Liver (tissue), 9 donors: ENCODE measurements around the gene SLC4A11. TPM values are rescaled to one million over a fixed set of nuclear protein-coding genes. Genes with fewer than 3 reads are reported as not detected.

Experiments
- DNase-seq: peaks from one replicate; pipeline ENCODE4 v3.0.0-alpha.2; 2017; ENCODE audit warnings: low spot score
- H3K27ac ChIP-seq, 2 donors: one replicate each; pipeline ENCODE4 v1.7.0; 2013; ENCODE audit warnings: inconsistent platforms in 2 of 2, low read length in 2 of 2, control low read depth in 1 of 2, low read depth in 1 of 2, mild to moderate bottlenecking in 1 of 2
- H3K27me3 ChIP-seq, 4 donors: one replicate each; pipeline versions ENCODE4 v1.6.1 to v1.7.0; 2013; ENCODE audit warnings: low read length in 3 of 4, inconsistent platforms in 1 of 4, mild to moderate bottlenecking in 1 of 4, moderate library complexity in 1 of 4; ENCODE audit not compliant: control insufficient read depth in 4 of 4, insufficient read depth in 4 of 4
- H3K36me3 ChIP-seq, 4 donors: one replicate each; pipeline versions ENCODE4 v1.6.1 to v1.7.0; 2013; ENCODE audit warnings: low read length in 3 of 4, mild to moderate bottlenecking in 3 of 4, low read depth in 1 of 4, moderate library complexity in 1 of 4; ENCODE audit not compliant: control insufficient read depth in 4 of 4, insufficient read depth in 3 of 4
- H3K4me1 ChIP-seq, 4 donors: one replicate each; pipeline versions ENCODE4 v1.6.1 to v1.7.0; 2013; ENCODE audit warnings: low read length in 3 of 4, mild to moderate bottlenecking in 3 of 4, moderate library complexity in 1 of 4; ENCODE audit not compliant: control insufficient read depth in 4 of 4, insufficient read depth in 4 of 4
- H3K4me3 ChIP-seq, 3 donors: one replicate each; pipeline versions ENCODE4 v1.6.1 to v1.7.0; 2013; ENCODE audit warnings: low read length in 3 of 3, control low read depth in 1 of 3, low read depth in 1 of 3, mild to moderate bottlenecking in 1 of 3
- H3K9ac ChIP-seq, 2 donors: one replicate each; pipeline ENCODE4 v1.7.0; 2013; ENCODE audit warnings: low read length in 2 of 2, mild to moderate bottlenecking in 2 of 2, moderate library complexity in 2 of 2, control low read depth in 1 of 2, low read depth in 1 of 2
- H3K9me3 ChIP-seq, 4 donors: one replicate each; pipeline versions ENCODE4 v1.6.1 to v1.7.0; 2013; ENCODE audit warnings: low read length in 3 of 4; ENCODE audit not compliant: control insufficient read depth in 4 of 4
- ATF3 ChIP-seq: IDR thresholded peaks from 2 replicates; pipeline ENCODE4 v1.6.1; 2016; ENCODE audit warnings: antibody characterized with exemption
- CTCF ChIP-seq: fragments of 150-350 bp; IDR thresholded peaks from 2 replicates; pipeline ENCODE4 v1.5.1; 2017; ENCODE audit warnings: improper control_type of control experiment, low read depth, low read length; ENCODE audit not compliant: missing input control
- EGR1 ChIP-seq, 2 donors: IDR thresholded peaks; 2 replicates each; pipeline ENCODE4 v1.6.1; 2016 to 2018; ENCODE audit warnings: antibody characterized with exemption in 2 of 2, low read depth in 2 of 2
- FOXA1 ChIP-seq: IDR thresholded peaks from 2 replicates; pipeline ENCODE4 v1.6.1; 2016; ENCODE audit warnings: antibody characterized with exemption
- FOXA2 ChIP-seq: IDR thresholded peaks from 2 replicates; pipeline ENCODE4 v1.6.1; 2016; ENCODE audit warnings: antibody characterized with exemption
- GABPA ChIP-seq, 2 donors: IDR thresholded peaks in 1 of 2; conservative IDR thresholded peaks in 1 of 2; 2 replicates each; pipeline ENCODE4 v1.6.1; 2016; ENCODE audit warnings: antibody characterized with exemption in 2 of 2, mild to moderate bottlenecking in 1 of 2, moderate library complexity in 1 of 2
- HNF4A ChIP-seq, 2 donors: conservative IDR thresholded peaks; 2 replicates each; pipeline ENCODE4 v1.6.1; 2016; ENCODE audit warnings: antibody characterized with exemption in 2 of 2, mild to moderate bottlenecking in 2 of 2
- HNF4G ChIP-seq: IDR thresholded peaks from 2 replicates; pipeline ENCODE4 v1.6.1; 2016; ENCODE audit warnings: antibody characterized with exemption
- JUND ChIP-seq, 2 donors: IDR thresholded peaks; 2 replicates each; pipeline ENCODE4 v1.6.1; 2016; ENCODE audit warnings: antibody characterized with exemption in 2 of 2
- MAX ChIP-seq: IDR thresholded peaks from 2 replicates; pipeline ENCODE4 v1.6.1; 2016; ENCODE audit warnings: antibody characterized with exemption
- NR2F2 ChIP-seq: IDR thresholded peaks from 2 replicates; pipeline ENCODE4 v1.6.1; 2016; ENCODE audit warnings: antibody characterized with exemption
- RAD21 ChIP-seq, 2 donors: IDR thresholded peaks; 2 replicates each; pipeline ENCODE4 v1.6.1; 2016; ENCODE audit warnings: antibody characterized with exemption in 2 of 2, mild to moderate bottlenecking in 2 of 2
- REST ChIP-seq: IDR thresholded peaks from 2 replicates; pipeline ENCODE4 v1.6.1; 2016; ENCODE audit warnings: antibody characterized with exemption, mild to moderate bottlenecking
- RXRA ChIP-seq, 2 donors: IDR thresholded peaks; 2 replicates each; pipeline ENCODE4 v1.6.1; 2017 to 2018; ENCODE audit warnings: antibody characterized with exemption in 2 of 2, mild to moderate bottlenecking in 1 of 2
- SP1 ChIP-seq: IDR thresholded peaks from 2 replicates; pipeline ENCODE4 v1.6.1; 2018; ENCODE audit warnings: antibody characterized with exemption, mild to moderate bottlenecking
- TAF1 ChIP-seq: conservative IDR thresholded peaks from 2 replicates; pipeline ENCODE4 v1.6.1; 2016; ENCODE audit warnings: antibody characterized with exemption, mild to moderate bottlenecking
- YY1 ChIP-seq: IDR thresholded peaks from 2 replicates; pipeline ENCODE4 v1.6.1; 2016; ENCODE audit warnings: antibody characterized with exemption, mild to moderate bottlenecking
- ZBTB33 ChIP-seq: IDR thresholded peaks from 2 replicates; pipeline ENCODE4 v1.6.1; 2016; ENCODE audit warnings: antibody characterized with exemption
- WGBS: extraction: QIAGEN DNeasy Blood & Tissue Kit; methylation state at CpG from one replicate; pipeline ENCODE4 v1.1.7; 2013; 5-methylcytosine and 5-hydroxymethylcytosine counted together
- polyA plus RNA-seq, 2 donors: library from polyadenylated mRNA; stranded (reverse) in 1 of 2; unstranded in 1 of 2; fragments of 200-250 nt in 1 of 2; fragments of >200 nt in 1 of 2; fragmentation: Nextera tagmentation in 1 of 2; extraction: Ambion mirVana in 1 of 2; gene quantifications; one replicate each; pipeline versions ENCODE4 v1.2.1 to v1.2.3, GENCODE V29; 2013 to 2015
- total RNA-seq, 2 donors: library from RNA; depleted of rRNA; stranded (reverse); fragments of >200 nt; gene quantifications; one replicate each; pipeline ENCODE4 v1.2.3, GENCODE V29; 2014
- donor health status: healthy.
- donor health status: healthy.
- donor health status: healthy.
- donor health status: healthy.
- donor health status: healthy.

Gene SLC4A11
- total and polyA plus RNA-seq, 4 donors: under 0.01 to 0.13 (median 0.06) TPM

GRCh38 chr20:3213226-3213625, 25.8 kb downstream of the SLC4A11 start:
- no peak for DNase-seq
- peaks cover 4 to 17% (median 13%) of the 10 kb centered on the region in 4 donors for H3K4me1 ChIP-seq
- H3K36me3 ChIP-seq: peaks cover 0 to 13% (median 5%) of the 10 kb centered on the region in 4 donors
- no peak overlapping the region for H3K27ac ChIP-seq
- WGBS: 93% methylated on average over 7 of the region's 7 CpGs
- H3K27me3 ChIP-seq: no peaks in the 10 kb centered on the region
- no peak overlapping the region for H3K9ac ChIP-seq
- TF ChIP-seq RXRA (IDR thresholded peaks at IDR 0.05): no peak
- no peak for TF ChIP-seq RAD21 (IDR thresholded peaks at IDR 0.05)
- TF ChIP-seq CTCF: no peak
- no peak for TF ChIP-seq HNF4A (conservative IDR thresholded peaks at IDR 0.05)
- no peak for TF ChIP-seq MAX
- TF ChIP-seq GABPA (IDR thresholded peaks at IDR 0.05 in 1 of 2, conservative IDR thresholded peaks at IDR 0.05 in 1 of 2): no peak
- no peak for TF ChIP-seq EGR1 (IDR thresholded peaks at IDR 0.05; ENCODE audit: low read depth in 2 of 2)
- TF ChIP-seq JUND (IDR thresholded peaks at IDR 0.05): no peak
- TF ChIP-seq TAF1: no peak
- TF ChIP-seq NR2F2: no peak
- no peak for TF ChIP-seq FOXA1
- TF ChIP-seq HNF4G: no peak
- no peak for TF ChIP-seq ZBTB33
- TF ChIP-seq ATF3: no peak
- TF ChIP-seq SP1: no peak
- no peak for TF ChIP-seq REST
- no peak for TF ChIP-seq FOXA2
- TF ChIP-seq YY1: no peak
- no peak overlapping the region for H3K4me3 ChIP-seq
- no peaks in the 10 kb centered on the region for H3K9me3 ChIP-seq
